ENCODE data around the gene GOLGA2.

DNA sequence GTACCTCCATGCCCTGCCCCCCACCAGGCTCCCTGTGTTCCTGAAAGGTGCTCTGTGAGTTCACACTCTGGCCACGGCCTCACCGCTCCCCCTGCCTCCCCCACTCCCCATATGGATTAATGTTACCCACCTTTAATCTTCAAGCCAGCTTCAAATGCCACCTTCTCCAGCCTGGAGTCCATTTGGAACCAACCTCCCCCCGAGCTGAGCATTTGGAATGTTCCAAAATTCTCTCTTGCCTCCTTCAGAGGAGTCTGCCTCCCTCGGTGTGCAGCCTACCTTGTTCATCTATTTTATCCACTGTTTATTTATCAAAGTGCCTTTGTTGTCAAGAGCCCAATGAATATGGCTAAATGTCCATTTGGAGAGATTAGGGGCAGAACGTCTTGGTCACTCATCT, 4.3 kb downstream of the GOLGA2 start:
- TF ChIP-seq, protein P1, sequence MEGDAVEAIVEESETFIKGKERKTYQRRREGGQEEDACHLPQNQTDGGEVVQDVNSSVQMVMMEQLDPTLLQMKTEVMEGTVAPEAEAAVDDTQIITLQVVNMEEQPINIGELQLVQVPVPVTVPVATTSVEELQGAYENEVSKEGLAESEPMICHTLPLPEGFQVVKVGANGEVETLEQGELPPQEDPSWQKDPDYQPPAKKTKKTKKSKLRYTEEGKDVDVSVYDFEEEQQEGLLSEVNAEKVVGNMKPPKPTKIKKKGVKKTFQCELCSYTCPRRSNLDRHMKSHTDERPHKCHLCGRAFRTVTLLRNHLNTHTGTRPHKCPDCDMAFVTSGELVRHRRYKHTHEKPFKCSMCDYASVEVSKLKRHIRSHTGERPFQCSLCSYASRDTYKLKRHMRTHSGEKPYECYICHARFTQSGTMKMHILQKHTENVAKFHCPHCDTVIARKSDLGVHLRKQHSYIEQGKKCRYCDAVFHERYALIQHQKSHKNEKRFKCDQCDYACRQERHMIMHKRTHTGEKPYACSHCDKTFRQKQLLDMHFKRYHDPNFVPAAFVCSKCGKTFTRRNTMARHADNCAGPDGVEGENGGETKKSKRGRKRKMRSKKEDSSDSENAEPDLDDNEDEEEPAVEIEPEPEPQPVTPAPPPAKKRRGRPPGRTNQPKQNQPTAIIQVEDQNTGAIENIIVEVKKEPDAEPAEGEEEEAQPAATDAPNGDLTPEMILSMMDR (IDR thresholded peaks at IDR 0.05 in 4 of 5, conservative IDR thresholded peaks at IDR 0.05 in 1 of 5): no peak
- no peak for TF ChIP-seq POLR2A (IDR thresholded peaks at IDR 0.05)
